ENCODE data around the gene LCK. TPM values are rescaled to one million over a fixed set of nuclear protein-coding genes. Genes with fewer than 3 reads are reported as not detected.
A peak's percentile ranks its signal among the peaks of the same experiment; 100 is the strongest.

Gene LCK
- total and polyA plus RNA-seq, 2 experiments from 2014 or later: not detected

DNA sequence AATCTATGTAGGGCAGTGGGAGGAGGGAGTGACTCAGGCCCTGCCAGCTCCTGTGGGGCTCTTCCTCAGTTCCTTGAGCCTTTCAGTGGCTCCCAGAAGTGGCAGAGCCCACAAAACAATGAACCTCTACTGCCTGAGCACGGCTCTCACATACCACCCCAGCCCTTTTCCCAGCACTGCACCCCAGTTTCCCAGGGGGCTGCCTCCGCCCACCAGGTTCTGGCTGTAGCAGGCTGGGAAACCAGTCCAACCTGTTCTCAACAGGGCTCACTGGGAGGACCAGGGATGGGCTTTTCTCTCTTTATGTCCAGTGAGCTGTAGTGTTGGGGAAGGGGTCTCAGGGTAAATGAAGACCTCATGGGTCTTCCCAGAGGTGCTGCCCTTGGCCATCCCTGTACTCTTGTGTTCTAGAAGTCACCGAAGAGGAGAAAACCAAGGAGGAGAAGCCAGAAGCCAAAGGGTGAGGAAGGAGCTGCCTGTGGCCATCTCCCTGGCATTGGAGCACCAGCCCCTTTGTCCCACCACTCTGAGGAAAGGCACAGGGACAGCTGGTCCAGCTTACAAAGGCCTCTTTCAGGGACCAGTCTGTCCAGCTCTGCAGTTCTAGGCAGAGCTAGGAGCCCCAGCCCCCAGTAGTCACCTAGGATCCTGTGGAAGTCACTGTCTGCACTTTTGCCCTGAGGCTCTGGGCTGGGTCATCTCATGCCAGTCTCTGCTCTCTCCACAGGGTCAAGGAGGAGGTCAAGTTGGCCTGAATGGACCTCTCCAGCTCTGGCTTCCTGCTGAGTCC lies 81.4 kb downstream of the LCK start:
- Histone ChIP-seq H3F3A (ENCODE audit: insufficient read depth) (peaks cover 10% of the 10 kb centered on the region; the same call in 1 of the 2 replicates), H3K36me3 (ENCODE audit: low read depth) (no peaks in the 10 kb centered on the region; the same call in 1 of the 2 replicates)
- in situ Hi-C loops (cut with MboI): no loop called here

DNA sequence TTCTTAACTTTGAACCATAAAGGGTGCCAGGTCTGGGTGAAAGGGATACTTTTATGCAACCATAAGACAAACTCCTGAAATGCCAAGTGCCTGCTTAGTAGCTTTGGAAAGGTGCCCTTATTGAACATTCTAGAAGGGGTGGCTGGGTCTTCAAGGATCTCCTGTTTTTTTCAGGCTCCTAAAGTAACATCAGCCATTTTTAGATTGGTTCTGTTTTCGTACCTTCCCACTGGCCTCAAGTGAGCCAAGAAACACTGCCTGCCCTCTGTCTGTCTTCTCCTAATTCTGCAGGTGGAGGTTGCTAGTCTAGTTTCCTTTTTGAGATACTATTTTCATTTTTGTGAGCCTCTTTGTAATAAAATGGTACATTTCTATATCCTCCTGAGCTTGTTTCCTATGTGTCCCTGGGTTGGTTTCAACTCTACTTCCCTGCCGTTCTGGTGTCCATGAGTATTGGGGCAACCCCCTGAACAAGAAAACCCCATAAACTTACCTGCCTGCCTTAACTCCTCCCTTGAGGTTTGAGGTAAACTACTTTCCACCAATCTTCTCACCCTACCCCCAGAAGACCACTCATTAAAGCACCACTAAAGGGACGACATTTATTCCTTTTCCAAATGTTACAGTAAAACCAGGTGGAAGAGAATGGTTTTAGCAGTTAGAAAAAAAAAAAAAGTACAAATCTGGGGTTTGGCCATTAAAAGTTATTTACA lies 82.3 kb downstream of the LCK start:
- DNase-seq: no peak
- Histone ChIP-seq H3K4me1 (ENCODE audit: insufficient read depth) (peaks cover 10% of the 10 kb centered on the region; the same call in 1 of the 2 replicates), H3K9me2 (ENCODE audit: insufficient read depth) (no peaks in the 10 kb centered on the region), H3K27ac (no peak overlapping the region), H3K9ac (no peak overlapping the region), H3K9me3 (ENCODE audit: low read depth) (no peaks in the 10 kb centered on the region), H3K36me3 (ENCODE audit: low read depth) (no peaks in the 10 kb centered on the region), H2AFZ (no peak overlapping the region), H3F3A (ENCODE audit: insufficient read depth) (peaks cover 10% of the 10 kb centered on the region; the same call in 1 of the 2 replicates), H3K27me3 (replicated peaks; ENCODE audit: insufficient read depth) (no peaks in the 10 kb centered on the region), H4K20me1 (ENCODE audit: insufficient read depth) (no peaks in the 10 kb centered on the region), H3K4me3 (no peak overlapping the region), H3K4me2 (ENCODE audit: unreplicated experiment) (no peak overlapping the region), H3K79me2 (ENCODE audit: insufficient read depth) (no peaks in the 10 kb centered on the region)
- in situ Hi-C loops (cut with MboI): no loop called here
- 77 to 84% methylated on average over 3 of the region's 3 CpGs for WGBS, 2 experiments (ENCODE audit: low coverage in 1 of 2, low lambda C conversion rate in 2 of 2, missing lambda C conversion rate in 2 of 2)
- TF ChIP-seq EZH2phosphoT487 (IDR thresholded peaks at IDR 0.05; ENCODE audit: insufficient read depth, low read depth): no peak
- TF ChIP-seq EZH2 (IDR thresholded peaks at IDR 0.05; ENCODE audit: insufficient read depth, poor library complexity, severe bottlenecking): no peak

More for the DNA sequence above, 81.4 kb downstream of the LCK start:
- DNase-seq: no peak
- Histone ChIP-seq H4K20me1 (ENCODE audit: insufficient read depth) (no peaks in the 10 kb centered on the region), H3K4me2 (ENCODE audit: unreplicated experiment) (no peak overlapping the region), H3K79me2 (ENCODE audit: insufficient read depth) (no peaks in the 10 kb centered on the region), H3K9me2 (ENCODE audit: insufficient read depth) (no peaks in the 10 kb centered on the region), H3K9me3 (ENCODE audit: low read depth) (no peaks in the 10 kb centered on the region), H3K27me3 (replicated peaks; ENCODE audit: insufficient read depth) (no peaks in the 10 kb centered on the region), H2AFZ (no peak overlapping the region), H3K9ac (no peak overlapping the region), H3K4me3 (no peak overlapping the region), H3K4me1 (ENCODE audit: insufficient read depth) (peaks cover 10% of the 10 kb centered on the region; the same call in 1 of the 2 replicates), H3K27ac (no peak overlapping the region)
- TF ChIP-seq EZH2 (IDR thresholded peaks at IDR 0.05; ENCODE audit: insufficient read depth, poor library complexity, severe bottlenecking) (no peak), EZH2phosphoT487 (IDR thresholded peaks at IDR 0.05; ENCODE audit: insufficient read depth, low read depth) (no peak)
- WGBS, 2 experiments (ENCODE audit: low coverage in 1 of 2, low lambda C conversion rate in 2 of 2, missing lambda C conversion rate in 2 of 2): 94 to 98% methylated on average over 3 of the region's 3 CpGs

DNA sequence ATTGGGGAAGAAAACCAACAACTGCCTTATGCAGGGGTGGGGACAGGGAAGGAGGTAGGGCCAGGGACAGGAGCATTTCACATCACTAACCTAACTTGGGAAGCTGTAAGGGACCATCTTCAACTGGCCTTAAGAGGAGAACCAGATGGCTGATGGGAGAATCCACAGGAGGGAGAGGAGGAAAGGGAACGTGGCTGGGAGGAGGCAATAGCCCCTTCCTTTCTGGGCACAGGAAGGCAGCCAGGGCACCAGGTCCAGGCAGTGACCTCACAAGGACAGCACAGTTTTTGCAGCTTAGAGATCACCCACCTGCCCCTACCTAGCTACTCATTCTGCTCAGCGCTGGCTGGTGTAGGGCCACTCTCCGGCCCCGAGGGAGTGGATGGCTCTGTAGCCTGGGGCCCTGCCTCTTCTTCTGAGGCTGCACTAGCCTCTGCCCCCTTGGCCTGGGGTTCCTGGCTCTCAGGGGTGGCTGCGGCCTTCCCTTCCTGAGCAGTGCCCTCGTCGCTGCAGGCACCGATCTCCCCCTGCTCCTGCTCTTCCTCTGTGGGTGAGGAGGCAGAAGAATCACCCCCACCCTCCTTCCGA lies 83.3 kb downstream of the LCK start:
- H3K9ac ChIP-seq: peak overlapping the region; percentile 76; the same call in 1 of the 2 replicates
- H3K27me3 ChIP-seq (replicated peaks; ENCODE audit: insufficient read depth): no peaks in the 10 kb centered on the region
- peaks cover 15% of the 10 kb centered on the region; the same call in 1 of the 2 replicates for H3F3A ChIP-seq (ENCODE audit: insufficient read depth)
- H2AFZ ChIP-seq: no peak overlapping the region
- no peaks in the 10 kb centered on the region for H3K9me3 ChIP-seq (ENCODE audit: low read depth)
- H3K9me2 ChIP-seq (ENCODE audit: insufficient read depth): no peaks in the 10 kb centered on the region
- no peak for DNase-seq
- in situ Hi-C loops (cut with MboI): no loop called here
- TF ChIP-seq EZH2phosphoT487 (IDR thresholded peaks at IDR 0.05; ENCODE audit: insufficient read depth, low read depth) (no peak), EZH2 (IDR thresholded peaks at IDR 0.05; ENCODE audit: insufficient read depth, poor library complexity, severe bottlenecking) (no peak)
- peaks cover 13% of the 10 kb centered on the region; the same call in 1 of the 2 replicates for H3K4me1 ChIP-seq (ENCODE audit: insufficient read depth)
- no peaks in the 10 kb centered on the region for H3K36me3 ChIP-seq (ENCODE audit: low read depth)
- H3K4me2 ChIP-seq (ENCODE audit: unreplicated experiment): peak overlapping the region; percentile 77
- H3K79me2 ChIP-seq (ENCODE audit: insufficient read depth): no peaks in the 10 kb centered on the region
- H4K20me1 ChIP-seq (ENCODE audit: insufficient read depth): no peaks in the 10 kb centered on the region
- peak overlapping the region; percentile 79 for H3K4me3 ChIP-seq
- no peak overlapping the region for H3K27ac ChIP-seq
- WGBS, 2 experiments (ENCODE audit: low coverage in 1 of 2, low lambda C conversion rate in 2 of 2, missing lambda C conversion rate in 2 of 2): 81 to 92% methylated on average over 9 of the region's 9 CpGs

DNA sequence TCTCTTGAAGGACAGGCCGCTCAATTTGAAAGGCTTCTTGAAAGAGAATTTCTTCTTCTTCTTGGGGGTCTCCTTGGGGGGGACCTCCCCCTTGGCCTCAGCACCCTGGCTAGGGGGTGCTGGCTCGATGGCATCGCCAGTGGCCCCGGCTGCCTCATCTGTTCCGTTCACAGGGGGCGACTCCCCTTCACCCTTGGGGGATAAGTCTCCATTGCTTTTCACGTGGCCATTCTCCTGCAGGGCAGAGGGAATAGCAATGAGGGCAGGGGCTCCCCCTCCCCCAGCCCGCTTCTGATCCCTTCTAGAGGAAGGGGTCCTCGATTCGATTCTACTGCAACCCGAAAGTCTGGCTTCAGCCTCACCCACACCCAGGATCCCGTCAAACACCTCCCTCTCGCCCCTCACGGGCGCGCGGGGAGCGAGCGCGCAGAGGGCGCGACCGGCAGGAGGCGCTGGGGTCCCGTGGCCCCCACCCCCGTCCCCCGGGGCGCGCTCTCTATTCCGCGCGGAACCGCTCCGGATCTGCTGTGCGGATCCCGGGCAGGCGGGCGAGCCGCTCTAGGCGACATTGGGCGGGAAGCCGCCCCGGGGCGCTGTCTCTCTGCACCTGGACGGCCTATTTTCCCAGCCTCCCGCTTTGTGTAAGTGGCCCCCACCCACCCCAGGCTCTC lies 83.9 kb downstream of the LCK start:
- peak overlapping the region; percentile 42 for H2AFZ ChIP-seq
- H3K27ac ChIP-seq: no peak overlapping the region

More for the DNA sequence above, 83.9 kb downstream of the LCK start:
- peak; percentile 72 for DNase-seq
- H3K9me3 ChIP-seq (ENCODE audit: low read depth): no peaks in the 10 kb centered on the region
- peak overlapping the region; percentile 77 for H3K4me2 ChIP-seq (ENCODE audit: unreplicated experiment)
- no peaks in the 10 kb centered on the region for H4K20me1 ChIP-seq (ENCODE audit: insufficient read depth)
- H3K4me1 ChIP-seq (ENCODE audit: insufficient read depth): peaks cover 13% of the 10 kb centered on the region; the same call in 1 of the 2 replicates
- H3K9me2 ChIP-seq (ENCODE audit: insufficient read depth): no peaks in the 10 kb centered on the region
- peak overlapping the region; percentile 76 for H3K9ac ChIP-seq
- no peaks in the 10 kb centered on the region for H3K36me3 ChIP-seq (ENCODE audit: low read depth)
- no peaks in the 10 kb centered on the region for H3K79me2 ChIP-seq (ENCODE audit: insufficient read depth)
- WGBS, 2 experiments (ENCODE audit: low coverage in 1 of 2, low lambda C conversion rate in 2 of 2, missing lambda C conversion rate in 2 of 2): 5 to 8% methylated on average over 26 to 46 of the region's 46 CpGs
- no peak for TF ChIP-seq EZH2 (IDR thresholded peaks at IDR 0.05; ENCODE audit: insufficient read depth, poor library complexity, severe bottlenecking)
- TF ChIP-seq EZH2phosphoT487 (IDR thresholded peaks at IDR 0.05; ENCODE audit: insufficient read depth, low read depth): no peak
- peaks cover 19% of the 10 kb centered on the region; the same call in 1 of the 2 replicates for H3F3A ChIP-seq (ENCODE audit: insufficient read depth)
- peak overlapping the region; percentile 79 for H3K4me3 ChIP-seq
- in situ Hi-C loops (cut with MboI): no loop called here
- no peaks in the 10 kb centered on the region for H3K27me3 ChIP-seq (replicated peaks; ENCODE audit: insufficient read depth)
